ENCODE data around the gene DNAH14. TPM values are rescaled to one million over a fixed set of nuclear protein-coding genes. Genes with fewer than 3 reads are reported as not detected.
"Not testable (repeated sequence)": the region's sequence is repeated elsewhere in the genome, so short reads cannot be mapped to it uniquely, and the experiment has no call there.

Gene DNAH14
- total and polyA plus RNA-seq, 9 donors = 3.7 to 61.4 (median 24.2) TPM

DNA sequence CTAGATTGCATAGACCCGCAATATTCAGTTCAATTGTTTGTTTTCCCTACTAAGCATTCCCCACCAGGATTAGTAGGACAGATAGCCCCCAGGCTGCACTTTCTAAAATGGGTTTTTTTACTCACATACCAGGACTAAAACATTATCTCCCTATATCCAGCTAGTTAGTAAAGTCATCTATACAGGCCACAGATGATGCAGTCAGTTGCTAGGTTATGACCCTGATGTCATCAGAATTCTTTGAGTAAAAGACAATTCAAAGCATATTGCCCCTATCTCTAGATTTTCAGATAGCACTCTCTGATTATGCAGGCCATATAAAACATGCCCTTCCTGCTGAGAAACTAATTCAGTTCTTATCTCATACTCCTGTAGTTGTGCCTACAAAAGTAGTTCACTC is 294.8 kb downstream of the DNAH14 start:
- no peaks in the 10 kb centered on the region for H3K27me3 ChIP-seq
- TF ChIP-seq EP300 (IDR thresholded peaks at IDR 0.05) = no peak
- no peak for TF ChIP-seq POLR2A (IDR thresholded peaks at IDR 0.05)
- no peak for TF ChIP-seq CTCF (IDR thresholded peaks at IDR 0.05)
- no peak overlapping the region for H3K4me3 ChIP-seq
- WGBS, 3 donors = 44 to 89% (median 44%) methylated on average over 1 of the region's 1 CpG
- no peaks in the 10 kb centered on the region for H3K36me3 ChIP-seq
- H3K4me1 ChIP-seq (ENCODE audit: insufficient read depth) = no peaks in the 10 kb centered on the region
- H3K27ac ChIP-seq = no peak overlapping the region
- DNase-seq = no peak
- intact Hi-C loops (cut with DNase I) = no loop called here
- no peaks in the 10 kb centered on the region for H3K9me3 ChIP-seq

- no peak for TF ChIP-seq POLR2A (IDR thresholded peaks at IDR 0.05)
- TF ChIP-seq EP300 (IDR thresholded peaks at IDR 0.05) = no peak
- no peak for TF ChIP-seq CTCF (IDR thresholded peaks at IDR 0.05)
- DNase-seq = no peak
- no peak overlapping the region for H3K27ac ChIP-seq
- no peaks in the 10 kb centered on the region for H3K9me3 ChIP-seq
- intact Hi-C loops (cut with DNase I) = no loop called here
- H3K27me3 ChIP-seq = no peaks in the 10 kb centered on the region
- H3K4me3 ChIP-seq = no peak overlapping the region
- no peaks in the 10 kb centered on the region for H3K36me3 ChIP-seq
- 86 to 99% (median 92%) methylated on average over 2 of the region's 2 CpGs for WGBS, 3 donors
- H3K4me1 ChIP-seq (ENCODE audit: insufficient read depth) = no peaks in the 10 kb centered on the region
These were observed 296.2 kb downstream of the DNAH14 start for GRCh38 chr1:225225681-225226080.

- H3K27me3 ChIP-seq = no peaks in the 10 kb centered on the region
- no peaks in the 10 kb centered on the region for H3K9me3 ChIP-seq
- DNase-seq = no peak
- intact Hi-C loops (cut with DNase I) = no loop called here
- no peak overlapping the region for H3K4me3 ChIP-seq
- H3K36me3 ChIP-seq = no peaks in the 10 kb centered on the region
- H3K27ac ChIP-seq = no peak overlapping the region
- TF ChIP-seq EP300 (IDR thresholded peaks at IDR 0.05) (no peak), CTCF (IDR thresholded peaks at IDR 0.05) (no peak), POLR2A (IDR thresholded peaks at IDR 0.05) (no peak)
- H3K4me1 ChIP-seq (ENCODE audit: insufficient read depth) = no peaks in the 10 kb centered on the region
- 81 to 88% (median 82%) methylated on average over 8 of the region's 8 CpGs for WGBS, 3 donors
These were observed 299.4 kb downstream of the DNAH14 start for GRCh38 chr1:225228871-225229303.

DNA sequence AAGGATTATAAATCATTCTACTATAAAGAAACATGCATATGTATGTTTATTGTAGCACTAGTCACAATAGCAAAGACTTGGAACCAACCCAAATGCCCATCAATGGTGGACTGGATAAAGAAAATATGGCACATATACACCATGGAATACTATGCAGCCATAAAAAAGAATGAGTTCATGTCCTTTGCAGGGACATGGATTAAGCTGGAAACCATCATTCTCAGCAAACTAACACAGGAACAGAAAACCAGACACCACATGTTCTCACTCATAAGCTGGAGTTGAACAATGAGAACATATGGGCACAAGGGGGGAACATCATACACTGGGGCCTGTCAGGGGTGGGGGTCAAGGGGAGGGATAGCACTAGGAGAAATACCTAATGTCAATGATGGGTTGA is 300.0 kb downstream of the DNAH14 start:
- H3K9me3 ChIP-seq; intact Hi-C loops (cut with DNase I); H3K4me1 ChIP-seq (ENCODE audit: insufficient read depth); H3K4me3 ChIP-seq; H3K27me3 ChIP-seq; H3K36me3 ChIP-seq; DNase-seq; H3K27ac ChIP-seq: not testable (repeated sequence)

DNA sequence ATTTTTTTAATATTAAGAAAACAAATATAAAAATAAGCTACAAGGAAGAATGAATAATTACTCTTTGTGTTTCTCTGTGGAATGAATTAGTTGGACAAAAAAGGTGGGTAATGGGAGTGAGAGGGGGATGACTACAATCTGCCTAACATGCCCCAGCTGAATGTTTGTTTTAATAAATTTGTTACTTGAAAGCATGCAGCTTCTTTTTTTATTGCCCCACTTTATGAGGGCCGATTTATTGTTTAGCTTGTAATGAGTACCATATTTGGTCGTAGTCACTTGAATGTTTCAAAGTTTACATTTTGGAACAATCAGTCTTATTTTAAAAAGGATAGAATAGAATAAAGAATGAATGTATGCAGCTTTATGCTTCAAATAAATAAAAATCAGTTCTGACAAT is 301.0 kb downstream of the DNAH14 start:
- WGBS, 3 donors = 26 to 47% (median 32%) methylated on average over 2 of the region's 2 CpGs

DNA sequence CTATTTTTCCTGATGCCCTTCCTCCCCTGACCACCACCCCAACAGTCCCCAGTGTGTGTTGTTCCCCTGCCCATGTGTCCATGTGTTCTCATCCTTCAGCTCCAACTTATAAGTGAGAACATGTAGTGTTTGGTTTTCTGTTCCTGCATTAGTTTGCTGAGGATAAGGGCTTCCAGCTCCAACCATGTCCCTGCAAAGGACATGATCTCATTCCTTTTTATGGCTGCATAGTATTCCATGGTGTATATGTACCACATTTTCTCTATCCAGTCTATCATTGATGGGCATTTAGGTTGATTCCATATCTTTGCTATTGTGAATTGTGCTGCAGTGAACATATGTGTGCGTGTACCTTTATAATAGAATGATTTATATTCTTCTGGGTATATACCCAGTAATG is 303.5 kb downstream of the DNAH14 start:
- WGBS, 3 donors = 88 to 100% (median 91%) methylated on average over 1 of the region's 1 CpG
- H3K27ac ChIP-seq; intact Hi-C loops (cut with DNase I); H3K9me3 ChIP-seq; H3K27me3 ChIP-seq; H3K36me3 ChIP-seq; H3K4me3 ChIP-seq; H3K4me1 ChIP-seq (ENCODE audit: insufficient read depth); DNase-seq: not testable (repeated sequence)

More for the DNA sequence above, 301.0 kb downstream of the DNAH14 start:
- H3K4me3 ChIP-seq = no peak overlapping the region
- no peaks in the 10 kb centered on the region for H3K4me1 ChIP-seq (ENCODE audit: insufficient read depth)
- no peaks in the 10 kb centered on the region for H3K27me3 ChIP-seq
- H3K27ac ChIP-seq = no peak overlapping the region
- H3K9me3 ChIP-seq = no peaks in the 10 kb centered on the region
- TF ChIP-seq POLR2A (IDR thresholded peaks at IDR 0.05) (no peak), EP300 (IDR thresholded peaks at IDR 0.05) (no peak), CTCF (IDR thresholded peaks at IDR 0.05) (no peak)
- H3K36me3 ChIP-seq = no peaks in the 10 kb centered on the region
- intact Hi-C loops (cut with DNase I) = no loop called here
- no peak for DNase-seq
